ENCODE data around the gene PFKFB3. TPM values are rescaled to one million over a fixed set of nuclear protein-coding genes. Genes with fewer than 3 reads are reported as not detected.
"Not testable (repeated sequence)": the region's sequence is repeated elsewhere in the genome, so short reads cannot be mapped to it uniquely, and the experiment has no call there.

The PFKFB3 gene
- total and polyA plus RNA-seq, 2 experiments from 2014 or later, result 47.6 TPM

- Histone ChIP-seq H3K4me3 (no peak overlapping the region), H3K27me3 (no peaks in the 10 kb centered on the region), H3K4me1 (ENCODE audit: low read depth) (peaks cover 27% of the 10 kb centered on the region), H3K27ac (no peak overlapping the region), H3K9me3 (ENCODE audit: low read depth) (no peaks in the 10 kb centered on the region), H3K36me3 (no peaks in the 10 kb centered on the region)
- DNase-seq (ENCODE audit: low read depth in 1 of 2, low spot score in 1 of 2), result no peak
- TF ChIP-seq CTCF (IDR thresholded peaks at IDR 0.05; ENCODE audit: low read depth, low read length), result no peak
Observed at GRCh38 chr10:6186894-6187256, 15.9 kb upstream of the PFKFB3 start.

GRCh38 chr10:6187278-6187677, 15.5 kb upstream of the PFKFB3 start:
- H3K27me3 ChIP-seq, result no peaks in the 10 kb centered on the region
- H3K4me1 ChIP-seq (ENCODE audit: low read depth), result peaks cover 28% of the 10 kb centered on the region
- no peak overlapping the region for H3K27ac ChIP-seq
- no peak for DNase-seq (ENCODE audit: low read depth in 1 of 2, low spot score in 1 of 2)
- H3K4me3 ChIP-seq, result no peak overlapping the region
- no peak for TF ChIP-seq CTCF (IDR thresholded peaks at IDR 0.05; ENCODE audit: low read depth, low read length)
- no peaks in the 10 kb centered on the region for H3K36me3 ChIP-seq
- H3K9me3 ChIP-seq (ENCODE audit: low read depth), result no peaks in the 10 kb centered on the region

- not testable (repeated sequence) for H3K27ac ChIP-seq; DNase-seq (ENCODE audit: low read depth in 1 of 2, low spot score in 1 of 2); H3K9me3 ChIP-seq (ENCODE audit: low read depth); H3K36me3 ChIP-seq; H3K27me3 ChIP-seq; H3K4me3 ChIP-seq
- peaks cover 21% of the 10 kb centered on the region for H3K4me1 ChIP-seq (ENCODE audit: low read depth)
Observed at GRCh38 chr10:6190033-6190432, 12.7 kb upstream of the PFKFB3 start.

GRCh38 chr10:6191147-6191546, 11.6 kb upstream of the PFKFB3 start:
- Histone ChIP-seq H3K4me1 (ENCODE audit: low read depth) (peaks cover 21% of the 10 kb centered on the region), H3K36me3 (no peaks in the 10 kb centered on the region), H3K9me3 (ENCODE audit: low read depth) (no peaks in the 10 kb centered on the region), H3K4me3 (no peak overlapping the region), H3K27me3 (no peaks in the 10 kb centered on the region), H3K27ac (peak overlapping the region; percentile 24)
- no peak for DNase-seq (ENCODE audit: low read depth in 1 of 2, low spot score in 1 of 2)
- no peak for TF ChIP-seq CTCF (IDR thresholded peaks at IDR 0.05; ENCODE audit: low read depth, low read length)

- peak overlapping the region; percentile 24 for H3K27ac ChIP-seq
- DNase-seq (ENCODE audit: low read depth in 1 of 2, low spot score in 1 of 2), result no peak
- H3K4me1 ChIP-seq (ENCODE audit: low read depth), result peaks cover 21% of the 10 kb centered on the region
- no peaks in the 10 kb centered on the region for H3K36me3 ChIP-seq
- no peak overlapping the region for H3K4me3 ChIP-seq
- no peak for TF ChIP-seq CTCF (IDR thresholded peaks at IDR 0.05; ENCODE audit: low read depth, low read length)
- no peaks in the 10 kb centered on the region for H3K9me3 ChIP-seq (ENCODE audit: low read depth)
- no peaks in the 10 kb centered on the region for H3K27me3 ChIP-seq
Observed at GRCh38 chr10:6191569-6191968, 11.2 kb upstream of the PFKFB3 start.

GRCh38 chr10:6193342-6193741, 9.4 kb upstream of the PFKFB3 start:
- H3K9me3 ChIP-seq (ENCODE audit: low read depth); H3K36me3 ChIP-seq; H3K27me3 ChIP-seq; H3K27ac ChIP-seq; DNase-seq (ENCODE audit: low read depth in 1 of 2, low spot score in 1 of 2); H3K4me3 ChIP-seq: not testable (repeated sequence)
- H3K4me1 ChIP-seq (ENCODE audit: low read depth), result peaks cover 17% of the 10 kb centered on the region

GRCh38 chr10:6194311-6194710, 8.4 kb upstream of the PFKFB3 start:
- TF ChIP-seq CTCF (IDR thresholded peaks at IDR 0.05; ENCODE audit: low read depth, low read length), result no peak
- Histone ChIP-seq H3K4me3 (no peak overlapping the region), H3K4me1 (ENCODE audit: low read depth) (peaks cover 21% of the 10 kb centered on the region), H3K27me3 (no peaks in the 10 kb centered on the region), H3K36me3 (no peaks in the 10 kb centered on the region), H3K9me3 (ENCODE audit: low read depth) (no peaks in the 10 kb centered on the region), H3K27ac (no peak overlapping the region)
- no peak for DNase-seq (ENCODE audit: low read depth in 1 of 2, low spot score in 1 of 2)
